SK-N-MC (cell line): ENCODE measurements around the gene PHF12.
"Not testable (repeated sequence)": the region's sequence is repeated elsewhere in the genome, so short reads cannot be mapped to it uniquely, and the experiment has no call there.

Experiments
- DNase-seq: peaks from one replicate; pipeline ENCODE4 v3.0.0-alpha.2; 2011; ENCODE audit warnings: low read depth, low spot score
- H3K27ac ChIP-seq: fragments of 200-600 bp; sonication (generic); 2 replicates; pipeline ENCODE4 v1.5.1; 2016; ENCODE audit warnings: mixed run types
- H3K36me3 ChIP-seq: fragments of 200-600 bp; sonication (generic); 2 replicates; pipeline ENCODE4 v1.6.1; 2017; ENCODE audit warnings: antibody characterized with exemption, low read length, mixed read lengths; ENCODE audit not compliant: insufficient read depth
- H3K4me3 ChIP-seq: fragments of 200-600 bp; sonication (generic); 2 replicates; pipeline ENCODE4 v1.5.1; 2016
- H3K9ac ChIP-seq: fragments of 200-600 bp; sonication (generic); 2 replicates; pipeline ENCODE4 v1.8.0; 2017; ENCODE audit warnings: mixed run types, mixed read lengths; ENCODE audit not compliant: insufficient read length
- H3K9me3 ChIP-seq: fragments of 200-600 bp; sonication (generic); 2 replicates; pipeline ENCODE4 v1.6.1; 2017; ENCODE audit warnings: low read depth, mild to moderate bottlenecking, antibody characterized with exemption, low read length, moderate library complexity, mixed read lengths
- EZH2 ChIP-seq: fragments of 200-600 bp; sonication (generic); IDR thresholded peaks from one replicate; pipeline ENCODE4 v1.6.1; 2017; ENCODE audit warnings: antibody characterized with exemption
- FOXP2 ChIP-seq: optimal IDR thresholded peaks from 2 replicates; pipeline ENCODE3; 2011; ENCODE audit warnings: mild to moderate bottlenecking, moderate library complexity; ENCODE audit not compliant: insufficient read depth; ENCODE audit errors: extremely low read length, control extremely low read depth
- POLR2AphosphoS5 ChIP-seq: IDR thresholded peaks from 2 replicates; pipeline ENCODE4 v1.6.1; 2012; ENCODE audit warnings: mild to moderate bottlenecking, low read depth, low read length, borderline replicate concordance

The PHF12 gene

DNA sequence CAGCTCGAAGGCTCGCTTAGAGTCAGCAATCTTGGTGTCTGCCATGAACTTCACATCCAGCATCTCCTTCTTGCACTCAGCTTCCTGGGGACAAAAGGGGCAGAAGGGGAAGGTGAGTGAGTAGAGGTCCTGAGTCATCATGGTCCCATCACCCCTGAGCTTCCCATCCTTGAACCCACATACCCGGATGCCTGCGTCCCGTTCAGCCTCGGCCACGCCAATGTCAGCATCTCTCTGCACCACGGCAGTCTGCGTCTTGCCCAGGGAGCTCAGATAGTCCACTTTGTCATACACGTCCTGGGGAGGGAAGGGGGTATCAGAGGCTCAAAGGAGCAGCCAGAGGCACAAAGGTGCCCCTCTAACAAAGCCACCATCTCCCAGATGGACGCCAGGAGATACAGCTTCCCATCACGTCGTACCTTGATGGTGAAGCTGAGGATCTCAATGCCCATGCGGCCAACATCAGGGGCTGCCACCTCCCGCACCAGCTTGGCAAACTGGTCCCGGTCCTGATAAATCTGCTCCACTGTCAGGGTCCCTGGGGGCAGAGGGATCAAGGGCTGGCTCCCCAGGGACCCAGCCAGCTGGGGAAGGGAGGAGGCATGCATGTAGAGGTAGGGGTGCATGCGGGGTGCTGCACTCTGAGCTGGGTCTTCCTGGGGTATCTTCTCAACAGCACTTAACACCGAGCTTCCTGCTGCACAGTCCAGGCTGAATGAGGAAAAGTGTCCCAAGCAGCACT lies 69.0 kb downstream of the PHF12 start:
- Histone ChIP-seq H3K4me3 (no peak overlapping the region), H3K27ac (no peak overlapping the region), H3K9me3 (no peaks in the 10 kb centered on the region), H3K9ac (no peak overlapping the region), H3K36me3 (no peaks in the 10 kb centered on the region; the same call in 1 of the 2 replicates)
- TF ChIP-seq FOXP2 (no peak), POLR2AphosphoS5 (no peak), EZH2 (no peak)
- no peak for DNase-seq

- DNase-seq: no peak
- TF ChIP-seq POLR2AphosphoS5: no peak
- TF ChIP-seq EZH2: no peak
- no peak for TF ChIP-seq FOXP2
- H3K36me3 ChIP-seq: no peaks in the 10 kb centered on the region; the same call in 1 of the 2 replicates
- no peak overlapping the region for H3K27ac ChIP-seq
- no peaks in the 10 kb centered on the region for H3K9me3 ChIP-seq
- H3K4me3 ChIP-seq: no peak overlapping the region
- no peak overlapping the region for H3K9ac ChIP-seq
Measured at GRCh38 chr17:28881533-28882056, 69.7 kb downstream of the PHF12 start.

DNA sequence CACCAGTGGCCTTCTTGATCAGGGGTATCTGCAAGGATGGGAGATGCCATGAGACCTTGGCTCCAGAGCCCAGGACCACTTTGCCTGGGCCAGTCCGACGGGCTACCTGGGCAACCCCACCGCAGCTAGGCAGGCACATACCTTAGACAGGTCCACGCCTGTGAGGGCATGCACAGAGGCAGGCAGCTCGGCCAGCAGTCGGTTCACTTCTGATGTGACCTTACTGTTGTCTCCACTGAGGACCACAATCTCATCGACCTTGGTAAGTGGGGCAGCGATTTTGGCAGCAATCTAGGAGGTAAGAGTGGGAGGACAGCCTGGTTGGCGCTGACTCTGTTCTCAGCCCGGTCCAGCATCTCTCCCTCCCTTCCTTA lies 70.8 kb downstream of the PHF12 start:
- Histone ChIP-seq H3K4me3 (no peak overlapping the region), H3K27ac (no peak overlapping the region), H3K9me3 (no peaks in the 10 kb centered on the region), H3K9ac (no peak overlapping the region), H3K36me3 (no peaks in the 10 kb centered on the region; the same call in 1 of the 2 replicates)
- TF ChIP-seq FOXP2 (no peak), EZH2 (no peak), POLR2AphosphoS5 (no peak)
- no peak for DNase-seq

GRCh38 chr17:28879886-28880571 lies 71.3 kb downstream of the PHF12 start:
- TF ChIP-seq POLR2AphosphoS5 (no peak), FOXP2 (no peak), EZH2 (no peak)
- Histone ChIP-seq H3K4me3 (no peak overlapping the region), H3K36me3 (no peaks in the 10 kb centered on the region; the same call in 1 of the 2 replicates), H3K9me3 (no peaks in the 10 kb centered on the region), H3K27ac (no peak overlapping the region), H3K9ac (no peak overlapping the region)
- no peak for DNase-seq

- Histone ChIP-seq H3K4me3 (no peak overlapping the region), H3K9me3 (no peaks in the 10 kb centered on the region), H3K9ac (no peak overlapping the region), H3K36me3 (no peaks in the 10 kb centered on the region; the same call in 1 of the 2 replicates), H3K27ac (no peak overlapping the region)
- DNase-seq: no peak
- TF ChIP-seq FOXP2 (no peak), POLR2AphosphoS5 (no peak), EZH2 (no peak)
Measured at GRCh38 chr17:28878981-28879380, 72.3 kb downstream of the PHF12 start.

GRCh38 chr17:28878158-28878910 lies 73.0 kb downstream of the PHF12 start:
- Histone ChIP-seq H3K27ac (no peak overlapping the region), H3K36me3 (no peaks in the 10 kb centered on the region; the same call in 1 of the 2 replicates), H3K4me3 (no peak overlapping the region), H3K9ac (no peak overlapping the region), H3K9me3 (no peaks in the 10 kb centered on the region)
- DNase-seq: no peak
- TF ChIP-seq FOXP2: no peak
- TF ChIP-seq POLR2AphosphoS5: no peak
- TF ChIP-seq EZH2: no peak

- not testable (repeated sequence) for H3K4me3 ChIP-seq, H3K36me3 ChIP-seq, H3K9ac ChIP-seq, H3K9me3 ChIP-seq, H3K27ac ChIP-seq, DNase-seq
Measured at GRCh38 chr17:28877150-28877711, 74.1 kb downstream of the PHF12 start.
